Transverse colon (tissue), 4 donors: ENCODE results near the gene ZNF609. TPM values are rescaled to one million over a fixed set of nuclear protein-coding genes. Genes with fewer than 3 reads are reported as not detected.
A peak's percentile ranks its signal among the peaks of the same experiment; 100 is the strongest.

ENCODE experiments used
- DNase-seq: peaks from one replicate; pipeline ENCODE4 v3.0.0-alpha.2; 2019
- H3K27ac ChIP-seq, 4 donors: fragments of 200-600 bp; sonication (generic); 2 replicates each; pipeline ENCODE4 v1.5.1; 2016 to 2018; ENCODE audit warnings: inconsistent platforms in 4 of 4
- H3K27me3 ChIP-seq: fragments of 200-600 bp; sonication (generic); 2 replicates; pipeline ENCODE4 v1.5.1; 2017; ENCODE audit warnings: inconsistent platforms
- H3K36me3 ChIP-seq, 4 donors: fragments of 200-600 bp; sonication (generic); 2 replicates each; pipeline ENCODE4 v1.5.1; 2017 to 2019; ENCODE audit warnings: inconsistent platforms in 4 of 4
- H3K4me1 ChIP-seq, 4 donors: fragments of 200-600 bp; sonication (generic); 2 replicates each; pipeline ENCODE4 v1.5.1; 2017 to 2020; ENCODE audit warnings: inconsistent platforms in 4 of 4
- H3K4me3 ChIP-seq, 4 donors: fragments of 200-600 bp; sonication (generic); 1 replicate in 1 of 4; 2 replicates in 3 of 4; pipeline versions ENCODE4 v1.5.1 to v1.6.1; 2017 to 2019; ENCODE audit warnings: inconsistent platforms in 4 of 4
- H3K9me3 ChIP-seq, 2 donors: fragments of 200-600 bp; sonication (generic); 2 replicates each; pipeline ENCODE4 v1.5.1; 2017 to 2019; ENCODE audit warnings: inconsistent platforms in 2 of 2
- EP300 ChIP-seq: sonication (generic); formaldehyde crosslinking; IDR thresholded peaks from one replicate; pipeline ENCODE4 v1.6.1; 2017; ENCODE audit warnings: antibody characterized with exemption, low read depth
- POLR2A ChIP-seq: fragments of 450-650 bp; IDR thresholded peaks from one replicate; pipeline ENCODE4 v1.6.1; 2016; ENCODE audit warnings: antibody characterized with exemption, mild to moderate bottlenecking, moderate library complexity
- POLR2AphosphoS5 ChIP-seq, 3 donors: sonication (generic); formaldehyde crosslinking; IDR thresholded peaks; one replicate each; pipeline ENCODE4 v1.6.1; 2016; ENCODE audit warnings: antibody characterized with exemption in 3 of 3
- WGBS, 2 donors: methylation state at CpG; one replicate each; pipeline ENCODE4 v1.1.5; 2018; ENCODE audit warnings: low coverage in 1 of 2; 5-methylcytosine and 5-hydroxymethylcytosine counted together
- in situ Hi-C, 4 donors: fragments of 200-750 bp; cut with MboI; loops; one replicate each; pipeline versions ENCODE4 v1.15.0 to v1.15.1; 2017; ENCODE audit warnings: low sequenced_read_pairs in 3 of 4, low pct_ligation_motif_present in 1 of 4, low pct_unique_long_range_greater_than_20kb in 1 of 4
- intact Hi-C: fragments of 100-400 bp; cut with DNase I; formaldehyde crosslinking; loops from one replicate; pipeline ENCODE4 v1.15.1; 2023; ENCODE audit warnings: low total_unique reads
- total RNA-seq, 4 donors: library from RNA; depleted of rRNA; stranded (reverse); fragments of >200 nt; gene quantifications; one replicate each; pipeline ENCODE4 v1.1.0, GENCODE V29; 2016
- TF ChIP-seq, protein P1 (sequence below), 5 experiments: fragments of 200-600 bp in 3 of 5; fragments of 450-650 bp in 2 of 5; sonication (generic) in 3 of 5; IDR thresholded peaks; 1 replicate in 2 of 5; 2 replicates in 3 of 5; pipeline ENCODE4 v1.5.1; 2016 to 2017; ENCODE audit warnings: antibody characterized with exemption in 5 of 5, inconsistent platforms in 3 of 5, mild to moderate bottlenecking in 2 of 5, moderate library complexity in 1 of 5

The ZNF609 gene
- total RNA-seq, 4 donors from 2014 or later, result 16.1 to 34.8 (median 28.2) TPM

DNA sequence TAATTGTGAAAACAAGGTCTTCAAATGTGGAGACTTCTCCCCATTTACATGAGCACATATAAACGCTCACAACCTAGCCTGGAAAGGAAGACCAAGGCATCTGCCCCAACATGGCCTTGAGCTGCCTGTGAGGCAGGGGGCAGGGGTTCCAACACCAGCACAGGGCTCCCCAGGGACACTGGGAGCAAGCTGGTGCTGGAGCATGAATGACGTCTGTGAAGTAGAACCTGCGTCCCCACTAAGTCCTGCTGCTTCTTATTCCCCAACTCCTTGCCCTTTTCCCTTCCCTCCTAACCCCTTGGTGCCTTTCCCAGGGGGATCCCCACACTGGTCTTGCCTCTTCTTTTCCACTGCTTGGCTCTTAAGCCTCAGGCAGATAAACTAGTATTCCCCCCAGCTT, 221.9 kb downstream of the ZNF609 start:
- Histone ChIP-seq H3K4me1 (peaks cover 0 to 7% (median 0%) of the 10 kb centered on the region in 4 donors), H3K27me3 (no peaks in the 10 kb centered on the region), H3K36me3 (peaks cover 0 to 48% (median 13%) of the 10 kb centered on the region in 4 donors), H3K27ac (no peak overlapping the region), H3K4me3 (no peak overlapping the region), H3K9me3 (no peaks in the 10 kb centered on the region)
- 40 to 79% methylated on average over 1 to 3 of the region's 3 CpGs for WGBS, 2 donors
- no peak for DNase-seq
- intact Hi-C loops (no loop called here), in situ Hi-C loops (loop anchor here in 2 of 4 donors (5.0 kb wide), 1 partner anchor 45 kb away; no protein-coding TSS in a partner anchor)
- TF ChIP-seq, protein P1, sequence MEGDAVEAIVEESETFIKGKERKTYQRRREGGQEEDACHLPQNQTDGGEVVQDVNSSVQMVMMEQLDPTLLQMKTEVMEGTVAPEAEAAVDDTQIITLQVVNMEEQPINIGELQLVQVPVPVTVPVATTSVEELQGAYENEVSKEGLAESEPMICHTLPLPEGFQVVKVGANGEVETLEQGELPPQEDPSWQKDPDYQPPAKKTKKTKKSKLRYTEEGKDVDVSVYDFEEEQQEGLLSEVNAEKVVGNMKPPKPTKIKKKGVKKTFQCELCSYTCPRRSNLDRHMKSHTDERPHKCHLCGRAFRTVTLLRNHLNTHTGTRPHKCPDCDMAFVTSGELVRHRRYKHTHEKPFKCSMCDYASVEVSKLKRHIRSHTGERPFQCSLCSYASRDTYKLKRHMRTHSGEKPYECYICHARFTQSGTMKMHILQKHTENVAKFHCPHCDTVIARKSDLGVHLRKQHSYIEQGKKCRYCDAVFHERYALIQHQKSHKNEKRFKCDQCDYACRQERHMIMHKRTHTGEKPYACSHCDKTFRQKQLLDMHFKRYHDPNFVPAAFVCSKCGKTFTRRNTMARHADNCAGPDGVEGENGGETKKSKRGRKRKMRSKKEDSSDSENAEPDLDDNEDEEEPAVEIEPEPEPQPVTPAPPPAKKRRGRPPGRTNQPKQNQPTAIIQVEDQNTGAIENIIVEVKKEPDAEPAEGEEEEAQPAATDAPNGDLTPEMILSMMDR (IDR thresholded peaks at IDR 0.05), result no peak
- TF ChIP-seq EP300 (no peak), POLR2A (no peak), POLR2AphosphoS5 (IDR thresholded peaks at IDR 0.05) (no peak)

DNA sequence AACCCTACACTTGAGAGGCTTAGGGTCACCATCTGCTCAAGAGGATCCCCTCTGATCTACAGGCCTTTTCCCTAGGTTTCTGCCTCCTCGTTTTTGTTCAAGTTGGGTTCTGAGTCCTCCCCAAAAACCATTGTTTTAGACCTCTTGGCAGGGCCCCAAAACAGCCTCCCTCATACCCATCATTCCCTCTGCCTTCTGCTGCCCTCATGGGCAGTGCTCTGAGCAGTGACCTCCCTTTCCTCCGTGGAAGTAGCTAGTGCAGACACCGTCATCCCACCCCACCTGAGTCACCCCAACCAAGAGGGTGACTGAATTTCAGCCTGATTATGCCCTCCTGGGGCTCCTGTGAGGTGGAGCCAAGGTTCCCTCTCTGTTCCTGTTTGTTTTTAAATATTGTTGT, 223.0 kb downstream of the ZNF609 start:
- intact Hi-C loops (no loop called here), in situ Hi-C loops (loop anchor here in 2 of 4 donors (5.0 kb wide), 1 partner anchor 44 kb away; no protein-coding TSS in a partner anchor)
- WGBS, 2 donors, result 57 to 71% methylated on average over 1 to 3 of the region's 3 CpGs
- DNase-seq, result no peak
- no peaks in the 10 kb centered on the region for H3K27me3 ChIP-seq
- H3K27ac ChIP-seq, result no peak overlapping the region
- TF ChIP-seq, protein P1 (IDR thresholded peaks at IDR 0.05), result no peak
- TF ChIP-seq POLR2A (no peak), EP300 (no peak), POLR2AphosphoS5 (IDR thresholded peaks at IDR 0.05) (no peak)
- H3K36me3 ChIP-seq, result peaks cover 0 to 56% (median 14%) of the 10 kb centered on the region in 4 donors
- no peak overlapping the region for H3K4me3 ChIP-seq
- H3K9me3 ChIP-seq, result no peaks in the 10 kb centered on the region
- peaks cover 0 to 7% (median 0%) of the 10 kb centered on the region in 4 donors for H3K4me1 ChIP-seq

DNA sequence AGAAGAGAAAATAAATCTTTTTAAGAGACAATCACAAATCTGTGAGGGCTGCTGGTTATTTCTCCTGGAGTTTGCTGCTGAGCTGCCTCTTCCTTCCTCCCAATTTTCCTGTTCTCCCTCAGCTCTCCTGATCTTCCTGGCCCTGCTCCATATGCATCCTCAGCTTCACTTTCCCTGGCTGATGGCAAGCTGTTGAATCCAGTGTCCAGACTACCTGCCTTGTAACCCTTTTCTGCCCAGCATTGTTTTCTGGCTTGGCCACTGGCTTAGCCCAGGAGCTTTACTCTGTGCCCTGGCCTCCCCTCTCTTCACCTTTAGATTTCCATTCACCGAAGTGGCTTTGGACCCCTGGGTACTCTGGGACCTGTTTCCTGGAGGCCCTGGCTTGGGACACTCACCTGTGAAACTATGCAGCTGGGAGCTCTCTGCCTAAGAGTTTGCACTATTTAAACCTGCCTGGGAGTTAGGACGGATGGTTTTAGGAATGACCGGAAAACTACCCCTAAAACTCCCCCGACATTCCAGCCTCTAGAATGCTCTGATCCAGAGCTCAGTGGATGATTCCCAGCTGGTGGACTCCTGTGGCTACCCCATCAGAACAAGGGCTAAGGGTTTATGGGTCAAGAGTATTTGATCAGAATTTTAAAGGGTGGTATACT, 225.0 kb downstream of the ZNF609 start:
- no peaks in the 10 kb centered on the region for H3K9me3 ChIP-seq
- in situ Hi-C loops (no loop called here), intact Hi-C loops (no loop called here)
- 50 to 71% methylated on average over 1 to 4 of the region's 4 CpGs for WGBS, 2 donors
- H3K27me3 ChIP-seq, result no peaks in the 10 kb centered on the region
- peaks cover 0 to 52% (median 22%) of the 10 kb centered on the region in 4 donors for H3K36me3 ChIP-seq
- H3K4me3 ChIP-seq, result no peak overlapping the region
- H3K4me1 ChIP-seq, result peaks cover 0 to 7% (median 0%) of the 10 kb centered on the region in 4 donors
- DNase-seq, result no peak
- TF ChIP-seq, protein P1 (IDR thresholded peaks at IDR 0.05), result no peak
- TF ChIP-seq POLR2AphosphoS5 (IDR thresholded peaks at IDR 0.05) (no peak), POLR2A (no peak), EP300 (no peak)
- peak overlapping the region in 1 of 4 donors; percentile 6 for H3K27ac ChIP-seq

DNA sequence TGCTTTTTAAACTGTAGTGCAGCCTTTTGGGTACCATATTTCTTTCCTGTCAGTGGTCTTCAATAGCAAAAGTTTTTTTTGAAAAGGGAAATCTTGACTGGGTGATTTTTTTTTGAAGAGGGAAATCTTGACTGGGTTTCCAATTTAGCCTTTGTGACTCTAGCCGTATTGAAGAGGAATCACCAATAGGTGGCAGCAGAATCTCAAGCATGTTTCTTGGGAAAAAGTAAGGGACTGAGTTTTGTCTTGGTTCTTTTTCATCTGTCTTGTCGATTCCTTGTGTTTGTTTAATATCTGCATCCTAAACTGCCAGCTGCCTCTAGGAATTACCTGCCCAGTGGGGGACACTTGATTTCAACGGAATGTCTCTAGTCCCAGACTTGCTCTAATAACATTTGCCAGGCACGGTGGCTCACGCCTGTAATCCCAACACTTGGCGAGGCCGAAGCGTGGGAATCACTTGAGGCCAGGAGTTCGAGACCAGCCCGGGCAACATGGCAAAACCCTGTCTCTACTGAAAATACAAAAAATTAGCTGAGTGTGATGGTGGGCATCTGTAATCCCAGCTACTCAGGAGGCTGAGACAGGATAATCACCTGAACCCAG, 225.9 kb downstream of the ZNF609 start:
- Histone ChIP-seq H3K27me3 (no peaks in the 10 kb centered on the region), H3K27ac (peak overlapping the region in 1 of 4 donors; percentile 16), H3K36me3 (peaks cover 0 to 54% (median 23%) of the 10 kb centered on the region in 4 donors), H3K9me3 (no peaks in the 10 kb centered on the region), H3K4me3 (no peak overlapping the region), H3K4me1 (peaks cover 0 to 16% (median 5%) of the 10 kb centered on the region in 4 donors)
- DNase-seq, result no peak
- in situ Hi-C loops (no loop called here), intact Hi-C loops (loop anchor here (1.0 kb wide), 1 partner anchor 42 kb away; no protein-coding TSS in a partner anchor)
- 54 to 69% methylated on average over 4 to 10 of the region's 10 CpGs for WGBS, 2 donors
- TF ChIP-seq POLR2AphosphoS5 (IDR thresholded peaks at IDR 0.05), result no peak
- TF ChIP-seq, protein P1 (IDR thresholded peaks at IDR 0.05), result peak; percentile 56 to 83 (median 66)
- TF ChIP-seq EP300, result no peak
- TF ChIP-seq POLR2A, result no peak
